Fibroblast of lung (primary cell): Measurements from ENCODE around the gene PCDH7. TPM values are rescaled to one million over a fixed set of nuclear protein-coding genes. Genes with fewer than 3 reads are reported as not detected.

Experiments used
- DNase-seq, 2 donors: peaks; one replicate each; pipeline versions ENCODE4 v3.0.0 to v3.0.0-alpha.2; 2010; ENCODE audit warnings: low read depth in 2 of 2
- H2AFZ ChIP-seq: 2 replicates; pipeline ENCODE4 v1.5.1; 2012; ENCODE audit warnings: low read length, control low read depth, inconsistent platforms
- H3K27ac ChIP-seq: 2 replicates; pipeline ENCODE4 v1.5.1; 2011; ENCODE audit warnings: low read length, control low read depth; ENCODE audit not compliant: insufficient read depth
- H3K27me3 ChIP-seq: 2 replicates; pipeline ENCODE4 v1.5.1; 2011; ENCODE audit warnings: mild to moderate bottlenecking, low read length; ENCODE audit not compliant: control insufficient read depth, insufficient read depth
- H3K36me3 ChIP-seq: 2 replicates; pipeline ENCODE4 v1.5.1; 2011; ENCODE audit warnings: low read length; ENCODE audit not compliant: control insufficient read depth, insufficient read depth
- H3K4me1 ChIP-seq: 2 replicates; pipeline ENCODE4 v1.5.1; 2011; ENCODE audit warnings: low read length; ENCODE audit not compliant: control insufficient read depth, insufficient read depth; ENCODE audit errors: extremely low read depth
- H3K4me2 ChIP-seq: 2 replicates; pipeline ENCODE4 v1.5.1; 2011; ENCODE audit warnings: low read length, control low read depth; ENCODE audit not compliant: insufficient read depth; ENCODE audit errors: extremely low read depth
- H3K4me3 ChIP-seq, 4 experiments: fragments of 200-600 bp in 1 of 4; sonication (generic) in 1 of 4; replicated peaks in 1 of 4; 2 replicates each; pipeline ENCODE4 v1.5.1; 2011 to 2016; ENCODE audit warnings: low read length in 4 of 4, low read depth in 3 of 4, mild to moderate bottlenecking in 3 of 4, control low read depth in 2 of 4, inconsistent platforms in 1 of 4, mixed read lengths in 1 of 4; ENCODE audit not compliant: insufficient read depth in 1 of 4; ENCODE audit errors: control extremely low read depth in 1 of 4
- H3K79me2 ChIP-seq: 2 replicates; pipeline ENCODE4 v1.5.1; 2012; ENCODE audit warnings: mild to moderate bottlenecking, low read length, inconsistent platforms; ENCODE audit not compliant: control insufficient read depth, insufficient read depth
- H3K9ac ChIP-seq: 2 replicates; pipeline ENCODE4 v1.5.1; 2011; ENCODE audit warnings: mild to moderate bottlenecking, low read length, control low read depth; ENCODE audit not compliant: insufficient read depth
- H3K9me3 ChIP-seq: 2 replicates; pipeline ENCODE4 v1.5.1; 2012; ENCODE audit warnings: low read depth, low read length; ENCODE audit not compliant: control insufficient read depth, insufficient read depth
- H4K20me1 ChIP-seq: 2 replicates; pipeline ENCODE4 v1.5.1; 2011; ENCODE audit warnings: low read length; ENCODE audit not compliant: control insufficient read depth, insufficient read depth; ENCODE audit errors: extremely low read depth
- CTCF ChIP-seq, 2 donors: IDR thresholded peaks in 1 of 2; conservative IDR thresholded peaks in 1 of 2; 1 replicate in 1 of 2; 2 replicates in 1 of 2; pipeline ENCODE4 v1.5.1; 2011 to 2012; ENCODE audit warnings: low read length in 2 of 2, control low read depth in 1 of 2, inconsistent platforms in 1 of 2, low read depth in 1 of 2, mild to moderate bottlenecking in 1 of 2
- EZH2 ChIP-seq: IDR thresholded peaks from 2 replicates; pipeline ENCODE4 v1.5.1; 2012; ENCODE audit warnings: low read length, control low read depth, mild to moderate bottlenecking; ENCODE audit errors: missing control alignments
- polyA plus RNA-seq, 2 donors: library from polyadenylated mRNA; depleted of rRNA in 1 of 2; stranded (reverse) in 1 of 2; unstranded in 1 of 2; fragments of >200 nt; gene quantifications; 2 replicates each; pipeline ENCODE4 v1.2.1, GENCODE V29; 2011 to 2012; ENCODE audit warnings: missing spikeins in 1 of 2
- total RNA-seq: library from RNA; depleted of rRNA; stranded (reverse); fragments of >200 nt; gene quantifications from 2 replicates; pipeline ENCODE4 v1.2.1, GENCODE V29; 2014

The PCDH7 gene
- total and polyA plus RNA-seq, 2 donors (not counting 1 experiment from before 2014, with no cell fraction given) = 2.3 to 21.4 TPM

DNA sequence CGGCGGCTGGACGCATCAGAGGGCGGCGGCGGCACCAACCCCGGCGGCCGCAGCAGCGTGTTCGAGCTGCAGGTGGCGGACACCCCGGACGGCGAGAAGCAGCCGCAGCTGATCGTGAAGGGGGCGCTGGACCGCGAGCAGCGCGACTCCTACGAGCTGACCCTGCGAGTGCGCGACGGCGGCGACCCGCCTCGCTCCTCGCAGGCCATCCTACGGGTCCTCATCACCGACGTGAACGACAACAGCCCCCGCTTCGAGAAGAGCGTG lies 1.9 kb downstream of the PCDH7 start:
- Histone ChIP-seq H3K27me3 (no peaks in the 10 kb centered on the region), H2AFZ (peak overlapping the region; percentile 65), H3K9ac (peak overlapping the region; percentile 1), H4K20me1 (no peaks in the 10 kb centered on the region), H3K79me2 (peaks cover 35% of the 10 kb centered on the region), H3K4me3 (peak overlapping the region; percentile 33 to 73 (median 40)), H3K36me3 (no peaks in the 10 kb centered on the region), H3K9me3 (no peaks in the 10 kb centered on the region), H3K4me2 (peak overlapping the region; percentile 21), H3K4me1 (no peaks in the 10 kb centered on the region), H3K27ac (no peak overlapping the region)
- DNase-seq = peak in 1 of 2 donors; percentile 40
- TF ChIP-seq EZH2 = no peak
- no peak for TF ChIP-seq CTCF (conservative IDR thresholded peaks at IDR 0.05 in 1 of 2, IDR thresholded peaks at IDR 0.05 in 1 of 2; ENCODE audit: low read depth in 1 of 2, low read length in 2 of 2)

DNA sequence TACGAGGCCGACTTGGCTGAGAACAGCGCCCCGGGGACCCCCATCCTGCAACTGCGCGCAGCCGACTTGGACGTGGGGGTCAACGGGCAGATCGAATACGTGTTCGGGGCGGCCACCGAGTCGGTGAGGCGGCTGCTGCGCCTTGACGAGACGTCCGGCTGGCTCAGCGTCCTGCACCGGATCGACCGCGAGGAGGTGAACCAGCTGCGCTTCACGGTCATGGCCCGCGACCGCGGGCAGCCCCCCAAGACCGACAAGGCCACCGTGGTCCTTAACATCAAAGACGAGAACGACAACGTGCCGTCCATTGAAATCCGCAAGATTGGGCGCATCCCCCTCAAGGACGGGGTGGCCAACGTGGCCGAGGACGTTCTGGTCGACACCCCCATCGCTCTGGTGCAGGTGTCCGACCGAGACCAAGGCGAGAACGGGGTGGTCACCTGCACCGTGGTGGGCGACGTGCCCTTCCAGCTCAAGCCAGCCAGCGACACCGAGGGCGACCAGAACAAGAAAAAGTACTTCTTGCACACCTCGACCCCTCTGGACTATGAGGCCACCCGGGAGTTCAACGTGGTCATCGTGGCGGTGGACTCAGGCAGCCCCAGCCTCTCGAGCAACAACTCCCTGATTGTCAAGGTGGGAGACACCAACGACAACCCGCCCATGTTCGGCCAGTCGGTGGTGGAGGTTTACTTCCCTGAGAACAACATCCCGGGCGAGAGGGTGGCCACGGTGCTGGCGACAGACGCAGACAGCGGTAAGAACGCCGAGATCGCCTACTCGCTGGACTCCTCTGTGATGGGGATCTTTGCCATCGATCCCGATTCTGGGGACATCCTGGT lies 2.4 kb downstream of the PCDH7 start:
- Histone ChIP-seq H3K27ac (no peak overlapping the region), H3K36me3 (no peaks in the 10 kb centered on the region), H3K9me3 (no peaks in the 10 kb centered on the region), H2AFZ (peak overlapping the region; percentile 65), H4K20me1 (no peaks in the 10 kb centered on the region), H3K79me2 (peaks cover 35% of the 10 kb centered on the region), H3K9ac (peak overlapping the region; percentile 1), H3K4me3 (peak overlapping the region; percentile 33 to 73 (median 40)), H3K4me1 (no peaks in the 10 kb centered on the region), H3K4me2 (peak overlapping the region; percentile 54), H3K27me3 (no peaks in the 10 kb centered on the region)
- TF ChIP-seq CTCF (conservative IDR thresholded peaks at IDR 0.05 in 1 of 2, IDR thresholded peaks at IDR 0.05 in 1 of 2; ENCODE audit: low read depth in 1 of 2, low read length in 2 of 2) = no peak
- TF ChIP-seq EZH2 = no peak
- DNase-seq = peak; percentile 18 to 22

- no peak for TF ChIP-seq CTCF (conservative IDR thresholded peaks at IDR 0.05 in 1 of 2, IDR thresholded peaks at IDR 0.05 in 1 of 2; ENCODE audit: low read depth in 1 of 2, low read length in 2 of 2)
- Histone ChIP-seq H3K4me1 (no peaks in the 10 kb centered on the region), H3K27ac (no peak overlapping the region), H3K4me2 (peak overlapping the region; percentile 78), H3K27me3 (no peaks in the 10 kb centered on the region), H3K79me2 (peaks cover 37% of the 10 kb centered on the region), H3K4me3 (peak overlapping the region; percentile 19 to 73 (median 38)), H4K20me1 (no peaks in the 10 kb centered on the region), H3K9me3 (no peaks in the 10 kb centered on the region), H3K9ac (no peak overlapping the region), H2AFZ (no peak overlapping the region), H3K36me3 (no peaks in the 10 kb centered on the region)
- DNase-seq = peak; percentile 14 to 18
Observed at GRCh38 chr4:30723201-30723955, 3.2 kb downstream of the PCDH7 start.
